OCI-LY1 (cell line): ENCODE measurements around the gene TSHR.

Experiments used
- H2AFZ ChIP-seq: fragments of 200-600 bp; sonication (generic), shearing (Covaris generic); 2 replicates; pipeline ENCODE4 v1.6.0; 2014; ENCODE audit warnings: antibody characterized with exemption, mild to moderate bottlenecking, low read length
- H3F3A ChIP-seq: fragments of 200-600 bp; sonication (generic), shearing (Covaris generic); 2 replicates; pipeline ENCODE4 v1.6.0; 2014; ENCODE audit warnings: mild to moderate bottlenecking, antibody characterized with exemption, low read length, moderate library complexity; ENCODE audit not compliant: insufficient read depth
- H3K27ac ChIP-seq: fragments of 200-600 bp; sonication (generic); 2 replicates; pipeline ENCODE4 v1.5.1; 2014; ENCODE audit warnings: low read length, mixed run types, mild to moderate bottlenecking, low read depth; ENCODE audit not compliant: poor library complexity, severe bottlenecking
- H3K27me3 ChIP-seq: fragments of 200-600 bp; sonication (generic); 2 replicates; pipeline ENCODE4 v1.6.0; 2014; ENCODE audit warnings: antibody characterized with exemption, mild to moderate bottlenecking, low read length, moderate library complexity; ENCODE audit not compliant: insufficient read depth
- H3K36me3 ChIP-seq: fragments of 200-600 bp; sonication (generic); 2 replicates; pipeline ENCODE4 v1.6.1; 2014; ENCODE audit warnings: mild to moderate bottlenecking, antibody characterized with exemption, low read length, moderate library complexity, mixed read lengths; ENCODE audit not compliant: insufficient read depth
- H3K4me1 ChIP-seq: fragments of 200-600 bp; sonication (generic); 2 replicates; pipeline ENCODE4 v1.5.1; 2014; ENCODE audit warnings: mild to moderate bottlenecking, low read length, moderate library complexity; ENCODE audit not compliant: insufficient read depth, severe bottlenecking
- H3K4me2 ChIP-seq: fragments of 200-600 bp; sonication (generic), shearing (Covaris generic); 2 replicates; pipeline ENCODE4 v1.6.1; 2014; ENCODE audit warnings: low read length
- H3K4me3 ChIP-seq: fragments of 200-600 bp; sonication (generic); 2 replicates; pipeline ENCODE4 v1.5.1; 2014; ENCODE audit warnings: low read length, low read depth, mild to moderate bottlenecking, mixed read lengths; ENCODE audit not compliant: poor library complexity, severe bottlenecking
- H3K79me2 ChIP-seq: fragments of 200-600 bp; shearing (Covaris generic); 2 replicates; pipeline ENCODE4 v1.6.1; 2016; ENCODE audit warnings: mixed run types, low read length, mixed read lengths; ENCODE audit not compliant: insufficient read depth
- H3K9ac ChIP-seq: fragments of 200-600 bp; sonication (generic), shearing (Covaris generic); 2 replicates; pipeline ENCODE4 v1.6.1; 2014; ENCODE audit warnings: mild to moderate bottlenecking, low read length, mixed read lengths
- H3K9me2 ChIP-seq: fragments of 200-600 bp; sonication (generic), shearing (Covaris generic); 2 replicates; pipeline ENCODE4 v1.6.1; 2014; ENCODE audit warnings: low read depth, mild to moderate bottlenecking, low read length, mixed read lengths
- H3K9me3 ChIP-seq: fragments of 200-600 bp; shearing (Covaris generic); 2 replicates; pipeline ENCODE4 v1.6.1; 2014; ENCODE audit warnings: low read length, mixed read lengths
- H4K20me1 ChIP-seq: fragments of 200-600 bp; sonication (generic), shearing (Covaris generic); 2 replicates; pipeline ENCODE4 v1.6.0; 2016; ENCODE audit warnings: mild to moderate bottlenecking, low read length; ENCODE audit not compliant: insufficient read depth
- EZH2 ChIP-seq: fragments of 200-600 bp; sonication (generic), shearing (Covaris generic); IDR thresholded peaks from 2 replicates; pipeline ENCODE4 v1.8.0; 2017; ENCODE audit warnings: borderline replicate concordance, mixed run types, mild to moderate bottlenecking, antibody characterized with exemption, low read length, moderate library complexity, mixed read lengths
- TF ChIP-seq, protein P1 (sequence below): fragments of 200-600 bp; sonication (generic), shearing (Covaris generic); IDR thresholded peaks from 2 replicates; pipeline ENCODE4 v1.5.1; 2017; ENCODE audit warnings: mild to moderate bottlenecking, antibody characterized with exemption, low read length, moderate library complexity, mixed read lengths

The TSHR gene

DNA sequence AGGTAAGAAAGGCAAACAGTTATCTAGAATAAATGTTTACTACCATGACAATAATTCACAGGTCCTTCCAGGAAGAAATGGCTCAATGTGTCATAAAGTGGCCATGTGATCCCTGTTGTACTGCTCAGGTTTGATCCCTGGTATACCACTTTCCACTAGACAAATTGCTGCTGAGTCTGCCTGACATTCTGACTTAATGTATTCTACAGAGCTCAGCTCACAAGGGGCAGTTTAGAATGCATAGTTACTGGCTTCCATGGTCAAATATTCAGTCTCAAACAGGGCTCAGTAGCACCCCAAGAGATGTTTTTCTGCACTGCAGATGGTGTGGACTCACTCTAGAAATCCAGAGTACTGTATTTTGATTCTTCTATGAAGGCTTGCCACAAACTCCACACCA lies 21.8 kb downstream of the TSHR start:
- Histone ChIP-seq H3K27ac (no peak overlapping the region), H3K9ac (no peak overlapping the region), H3F3A (no peaks in the 10 kb centered on the region), H3K4me3 (no peak overlapping the region), H3K9me2 (no peaks in the 10 kb centered on the region), H3K4me1 (peaks cover 12% of the 10 kb centered on the region), H3K79me2 (no peaks in the 10 kb centered on the region), H3K36me3 (no peaks in the 10 kb centered on the region), H3K4me2 (no peak overlapping the region), H2AFZ (no peak overlapping the region), H3K27me3 (no peaks in the 10 kb centered on the region), H4K20me1 (no peaks in the 10 kb centered on the region), H3K9me3 (no peaks in the 10 kb centered on the region)
- no peak for TF ChIP-seq EZH2
- TF ChIP-seq, protein P1, sequence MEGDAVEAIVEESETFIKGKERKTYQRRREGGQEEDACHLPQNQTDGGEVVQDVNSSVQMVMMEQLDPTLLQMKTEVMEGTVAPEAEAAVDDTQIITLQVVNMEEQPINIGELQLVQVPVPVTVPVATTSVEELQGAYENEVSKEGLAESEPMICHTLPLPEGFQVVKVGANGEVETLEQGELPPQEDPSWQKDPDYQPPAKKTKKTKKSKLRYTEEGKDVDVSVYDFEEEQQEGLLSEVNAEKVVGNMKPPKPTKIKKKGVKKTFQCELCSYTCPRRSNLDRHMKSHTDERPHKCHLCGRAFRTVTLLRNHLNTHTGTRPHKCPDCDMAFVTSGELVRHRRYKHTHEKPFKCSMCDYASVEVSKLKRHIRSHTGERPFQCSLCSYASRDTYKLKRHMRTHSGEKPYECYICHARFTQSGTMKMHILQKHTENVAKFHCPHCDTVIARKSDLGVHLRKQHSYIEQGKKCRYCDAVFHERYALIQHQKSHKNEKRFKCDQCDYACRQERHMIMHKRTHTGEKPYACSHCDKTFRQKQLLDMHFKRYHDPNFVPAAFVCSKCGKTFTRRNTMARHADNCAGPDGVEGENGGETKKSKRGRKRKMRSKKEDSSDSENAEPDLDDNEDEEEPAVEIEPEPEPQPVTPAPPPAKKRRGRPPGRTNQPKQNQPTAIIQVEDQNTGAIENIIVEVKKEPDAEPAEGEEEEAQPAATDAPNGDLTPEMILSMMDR = peak; percentile 37; the same call in 1 of the 2 replicates

DNA sequence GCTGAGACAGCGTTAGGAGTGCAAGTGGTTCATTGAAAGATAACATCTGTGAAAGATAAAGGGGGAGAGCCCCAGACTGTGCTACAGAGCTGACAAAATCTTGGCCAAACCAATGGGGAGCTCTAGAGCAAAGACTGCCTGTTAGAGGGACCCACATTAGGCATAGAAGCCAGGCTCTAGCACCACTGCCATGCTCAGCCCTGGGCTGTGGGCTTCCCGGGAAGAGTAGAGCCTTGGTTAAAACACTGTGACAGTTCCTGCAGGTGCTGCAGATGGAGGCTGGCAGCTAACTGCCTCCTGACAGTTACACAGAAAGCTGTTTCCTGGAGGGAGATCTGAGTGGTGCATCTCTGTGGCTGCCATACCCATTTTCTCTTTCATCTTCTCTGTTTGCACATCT lies 23.0 kb downstream of the TSHR start:
- Histone ChIP-seq H3K4me1 (peaks cover 12% of the 10 kb centered on the region), H3K9me2 (no peaks in the 10 kb centered on the region), H3K79me2 (no peaks in the 10 kb centered on the region), H3K27ac (no peak overlapping the region), H3K9ac (no peak overlapping the region), H3K9me3 (no peaks in the 10 kb centered on the region), H2AFZ (no peak overlapping the region), H3K4me2 (no peak overlapping the region), H3K27me3 (no peaks in the 10 kb centered on the region), H3K36me3 (no peaks in the 10 kb centered on the region), H4K20me1 (no peaks in the 10 kb centered on the region), H3K4me3 (no peak overlapping the region), H3F3A (no peaks in the 10 kb centered on the region)
- TF ChIP-seq, protein P1 = no peak
- TF ChIP-seq EZH2 = no peak

DNA sequence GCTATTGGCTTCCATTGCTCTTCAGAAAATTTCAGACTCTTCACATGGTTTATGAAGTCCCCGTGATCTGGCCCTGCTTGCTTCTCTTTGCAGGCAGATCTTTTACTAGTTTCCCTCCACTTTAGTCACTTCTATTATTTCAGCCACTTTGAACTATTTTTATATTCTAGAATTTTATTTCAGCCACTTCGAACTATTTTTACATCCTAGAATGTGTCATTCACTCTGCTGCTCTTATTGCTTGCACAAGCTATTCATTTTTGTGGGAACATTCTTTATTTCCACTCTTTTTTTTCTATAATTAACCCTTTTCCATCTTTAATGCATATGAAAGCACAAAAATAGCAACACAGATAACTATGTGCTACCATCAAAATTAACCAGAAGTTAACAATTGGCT lies 24.5 kb downstream of the TSHR start:
- H3K9me2 ChIP-seq = no peaks in the 10 kb centered on the region
- no peaks in the 10 kb centered on the region for H3F3A ChIP-seq
- no peaks in the 10 kb centered on the region for H3K36me3 ChIP-seq
- no peak overlapping the region for H3K4me3 ChIP-seq
- no peaks in the 10 kb centered on the region for H3K27me3 ChIP-seq
- H2AFZ ChIP-seq = no peak overlapping the region
- TF ChIP-seq, protein P1 = no peak
- TF ChIP-seq EZH2 = no peak
- peaks cover 17% of the 10 kb centered on the region for H3K4me1 ChIP-seq
- H3K79me2 ChIP-seq = no peaks in the 10 kb centered on the region
- H3K9ac ChIP-seq = no peak overlapping the region
- no peaks in the 10 kb centered on the region for H4K20me1 ChIP-seq
- no peak overlapping the region for H3K27ac ChIP-seq
- H3K9me3 ChIP-seq = no peaks in the 10 kb centered on the region
- H3K4me2 ChIP-seq = no peak overlapping the region
